ENCODE measurements around the gene CHCHD6. TPM values are rescaled to one million over a fixed set of nuclear protein-coding genes. Genes with fewer than 3 reads are reported as not detected.

The CHCHD6 gene
- total and polyA plus RNA-seq, 4 donors: 12.1 to 22.6 (median 17.5) TPM

DNA sequence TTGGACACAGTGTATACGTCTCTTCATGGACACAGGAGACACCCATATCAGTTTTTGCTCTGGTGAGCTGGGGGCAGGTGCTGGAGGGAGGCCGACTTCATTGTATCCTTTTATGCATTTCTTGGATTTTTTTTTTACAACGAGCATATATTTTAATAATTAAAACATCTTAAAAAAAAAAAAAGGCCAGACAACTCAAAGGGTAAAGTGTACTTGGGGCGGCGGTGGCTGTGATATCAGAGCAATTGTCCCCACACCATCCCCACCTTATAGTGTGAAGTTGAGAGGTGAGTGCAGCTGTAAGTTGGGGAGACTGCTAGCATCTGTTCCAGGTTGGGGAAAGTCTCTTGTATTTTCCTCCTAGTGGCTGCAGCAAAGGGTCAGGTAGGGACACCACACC is 266.9 kb downstream of the CHCHD6 start:
- no peak for ATAC-seq (ENCODE audit: insufficient read depth, low FRiP score)
- Histone ChIP-seq H3K27ac (ENCODE audit: low read depth in 1 of 2, low read length in 1 of 2) (no peak overlapping the region), H3K27me3 (ENCODE audit: control insufficient read depth in 3 of 3, insufficient read depth in 3 of 3, low read length in 2 of 3) (peaks cover 0 to 4% (median 0%) of the 10 kb centered on the region in 3 donors), H3K9ac (ENCODE audit: insufficient read depth in 1 of 2, low read length in 2 of 2) (no peak overlapping the region), H3K36me3 (ENCODE audit: control insufficient read depth in 4 of 4, insufficient read depth in 4 of 4, low read length in 4 of 4) (no peaks in the 10 kb centered on the region), H3K4me3 (no peak overlapping the region), H3K9me3 (ENCODE audit: control insufficient read depth in 4 of 4, insufficient read depth in 3 of 4, low read length in 3 of 4) (peaks cover 0 to 11% (median 3%) of the 10 kb centered on the region in 4 donors), H3K4me1 (ENCODE audit: control insufficient read depth in 5 of 5, insufficient read depth in 5 of 5, low read length in 5 of 5) (peaks cover 0 to 5% (median 0%) of the 10 kb centered on the region in 5 donors)
- 88 to 90% methylated on average over 5 of the region's 5 CpGs for WGBS, 2 donors
- DNase-seq: no peak
- TF ChIP-seq, protein P1, sequence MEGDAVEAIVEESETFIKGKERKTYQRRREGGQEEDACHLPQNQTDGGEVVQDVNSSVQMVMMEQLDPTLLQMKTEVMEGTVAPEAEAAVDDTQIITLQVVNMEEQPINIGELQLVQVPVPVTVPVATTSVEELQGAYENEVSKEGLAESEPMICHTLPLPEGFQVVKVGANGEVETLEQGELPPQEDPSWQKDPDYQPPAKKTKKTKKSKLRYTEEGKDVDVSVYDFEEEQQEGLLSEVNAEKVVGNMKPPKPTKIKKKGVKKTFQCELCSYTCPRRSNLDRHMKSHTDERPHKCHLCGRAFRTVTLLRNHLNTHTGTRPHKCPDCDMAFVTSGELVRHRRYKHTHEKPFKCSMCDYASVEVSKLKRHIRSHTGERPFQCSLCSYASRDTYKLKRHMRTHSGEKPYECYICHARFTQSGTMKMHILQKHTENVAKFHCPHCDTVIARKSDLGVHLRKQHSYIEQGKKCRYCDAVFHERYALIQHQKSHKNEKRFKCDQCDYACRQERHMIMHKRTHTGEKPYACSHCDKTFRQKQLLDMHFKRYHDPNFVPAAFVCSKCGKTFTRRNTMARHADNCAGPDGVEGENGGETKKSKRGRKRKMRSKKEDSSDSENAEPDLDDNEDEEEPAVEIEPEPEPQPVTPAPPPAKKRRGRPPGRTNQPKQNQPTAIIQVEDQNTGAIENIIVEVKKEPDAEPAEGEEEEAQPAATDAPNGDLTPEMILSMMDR (IDR thresholded peaks at IDR 0.05; ENCODE audit: control extremely low read depth, extremely low read depth): no peak

DNA sequence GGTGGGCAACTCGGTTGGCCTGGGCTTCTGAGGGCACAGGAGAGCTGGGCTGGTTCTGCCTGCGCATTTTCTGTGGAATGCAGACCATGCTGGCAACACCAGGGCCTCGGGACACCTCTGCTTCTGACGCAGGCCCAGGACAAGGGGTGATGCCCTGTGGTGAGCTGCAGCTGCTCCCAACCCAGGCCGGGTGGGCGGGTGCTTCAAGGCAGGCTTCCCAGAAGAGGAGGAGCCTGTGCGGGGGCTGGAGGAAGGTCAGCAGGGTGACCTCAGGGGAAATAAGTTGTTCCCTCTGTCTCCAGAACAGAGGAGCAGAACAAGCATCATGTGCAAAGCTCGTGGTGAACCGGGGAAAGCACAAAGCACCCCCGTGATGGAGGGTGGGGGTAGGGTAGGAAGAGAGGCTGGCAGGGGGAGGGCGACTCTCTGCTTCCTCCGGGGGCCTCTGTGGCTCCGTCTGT is 267.9 kb downstream of the CHCHD6 start:
- Histone ChIP-seq H3K9ac (ENCODE audit: insufficient read depth in 1 of 2, low read length in 2 of 2) (no peak overlapping the region), H3K9me3 (ENCODE audit: control insufficient read depth in 4 of 4, insufficient read depth in 3 of 4, low read length in 3 of 4) (peaks cover 0 to 11% (median 3%) of the 10 kb centered on the region in 4 donors), H3K4me1 (ENCODE audit: control insufficient read depth in 5 of 5, insufficient read depth in 5 of 5, low read length in 5 of 5) (peaks cover 0 to 5% (median 0%) of the 10 kb centered on the region in 5 donors), H3K4me3 (no peak overlapping the region), H3K27me3 (ENCODE audit: control insufficient read depth in 3 of 3, insufficient read depth in 3 of 3, low read length in 2 of 3) (peaks cover 0 to 4% (median 0%) of the 10 kb centered on the region in 3 donors), H3K27ac (ENCODE audit: low read depth in 1 of 2, low read length in 1 of 2) (peak overlapping the region in 1 of 2 donors; percentile 40), H3K36me3 (ENCODE audit: control insufficient read depth in 4 of 4, insufficient read depth in 4 of 4, low read length in 4 of 4) (no peaks in the 10 kb centered on the region)
- WGBS, 2 donors: 34 to 42% methylated on average over 9 to 13 of the region's 13 CpGs
- ATAC-seq (ENCODE audit: insufficient read depth, low FRiP score) (peak; percentile 86), DNase-seq (peak; percentile 22 to 54 (median 40))
- TF ChIP-seq, protein P1 (IDR thresholded peaks at IDR 0.05; ENCODE audit: control extremely low read depth, extremely low read depth): no peak

DNA sequence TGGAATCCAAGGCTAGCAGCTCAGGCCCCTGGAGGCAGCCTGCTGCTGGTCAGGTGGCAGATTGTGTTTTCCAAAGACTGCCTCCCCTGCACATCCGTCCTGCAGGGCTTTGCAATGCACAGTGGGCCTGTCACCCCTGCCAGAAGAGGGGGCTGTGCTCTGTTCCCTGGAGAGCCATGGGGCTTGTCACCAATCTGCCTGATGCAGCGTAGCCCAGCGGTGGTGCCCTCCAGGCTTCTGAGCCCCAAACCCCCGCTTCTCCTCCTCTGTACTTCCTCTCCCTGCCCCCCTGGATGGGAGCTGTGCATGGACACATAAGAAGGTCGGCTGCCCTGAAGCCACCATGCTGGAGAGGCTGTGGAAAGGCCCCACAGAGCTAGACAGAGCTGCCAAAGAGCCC is 268.8 kb downstream of the CHCHD6 start:
- DNase-seq: no peak
- Histone ChIP-seq H3K9ac (ENCODE audit: insufficient read depth in 1 of 2, low read length in 2 of 2) (no peak overlapping the region), H3K4me3 (no peak overlapping the region), H3K27me3 (ENCODE audit: control insufficient read depth in 3 of 3, insufficient read depth in 3 of 3, low read length in 2 of 3) (peaks cover 0 to 2% (median 0%) of the 10 kb centered on the region in 3 donors), H3K4me1 (ENCODE audit: control insufficient read depth in 5 of 5, insufficient read depth in 5 of 5, low read length in 5 of 5) (peaks cover 0 to 5% (median 0%) of the 10 kb centered on the region in 5 donors), H3K27ac (ENCODE audit: low read depth in 1 of 2, low read length in 1 of 2) (no peak overlapping the region), H3K36me3 (ENCODE audit: control insufficient read depth in 4 of 4, insufficient read depth in 4 of 4, low read length in 4 of 4) (no peaks in the 10 kb centered on the region), H3K9me3 (ENCODE audit: control insufficient read depth in 4 of 4, insufficient read depth in 3 of 4, low read length in 3 of 4) (peaks cover 0 to 11% (median 3%) of the 10 kb centered on the region in 4 donors)
- WGBS, 2 donors: 91 to 92% methylated on average over 5 of the region's 5 CpGs
- TF ChIP-seq, protein P1 (IDR thresholded peaks at IDR 0.05; ENCODE audit: control extremely low read depth, extremely low read depth): no peak
- no peak for ATAC-seq (ENCODE audit: insufficient read depth, low FRiP score)

DNA sequence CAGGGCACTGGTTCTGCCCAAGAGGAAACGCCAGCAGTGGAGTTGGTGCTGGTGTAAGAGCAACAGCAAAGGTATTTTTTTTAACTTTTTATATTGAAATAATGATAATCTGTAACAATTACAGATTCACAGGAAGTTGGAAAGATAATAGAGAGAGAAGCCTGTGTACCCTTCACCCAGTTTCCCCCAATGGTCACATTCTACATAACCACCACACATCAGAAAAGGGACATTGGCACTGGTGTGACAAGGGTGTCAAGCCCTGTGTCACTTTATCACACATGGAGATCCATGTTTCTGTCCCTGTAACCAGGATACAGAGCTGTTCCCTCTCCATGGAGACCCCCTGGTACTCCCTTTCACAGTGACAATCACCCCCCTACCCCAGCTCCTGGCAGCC is 269.8 kb downstream of the CHCHD6 start:
- no peak overlapping the region for H3K4me3 ChIP-seq
- 93 to 95% methylated on average over 1 of the region's 1 CpG for WGBS, 2 donors
- no peaks in the 10 kb centered on the region for H3K36me3 ChIP-seq (ENCODE audit: control insufficient read depth in 4 of 4, insufficient read depth in 4 of 4, low read length in 4 of 4)
- DNase-seq (no peak), ATAC-seq (ENCODE audit: insufficient read depth, low FRiP score) (no peak)
- no peak overlapping the region for H3K27ac ChIP-seq (ENCODE audit: low read depth in 1 of 2, low read length in 1 of 2)
- peaks cover 0 to 7% (median 2%) of the 10 kb centered on the region in 3 donors for H3K27me3 ChIP-seq (ENCODE audit: control insufficient read depth in 3 of 3, insufficient read depth in 3 of 3, low read length in 2 of 3)
- H3K9me3 ChIP-seq (ENCODE audit: control insufficient read depth in 4 of 4, insufficient read depth in 3 of 4, low read length in 3 of 4): peaks cover 0 to 11% (median 5%) of the 10 kb centered on the region in 4 donors
- no peak overlapping the region for H3K9ac ChIP-seq (ENCODE audit: insufficient read depth in 1 of 2, low read length in 2 of 2)
- H3K4me1 ChIP-seq (ENCODE audit: control insufficient read depth in 5 of 5, insufficient read depth in 5 of 5, low read length in 5 of 5): peaks cover 0 to 5% (median 0%) of the 10 kb centered on the region in 5 donors
- TF ChIP-seq, protein P1 (IDR thresholded peaks at IDR 0.05; ENCODE audit: control extremely low read depth, extremely low read depth): no peak
